GM13977 (cell line): ENCODE data around the gene LARGE1.

Source experiments
- DNase-seq: peaks from one replicate; pipeline ENCODE4 v3.0.0; 2012; ENCODE audit warnings: low spot score
- in situ Hi-C: fragments of 300-500 bp; cut with MboI; formaldehyde crosslinking; loops from one replicate; pipeline ENCODE4 v1.12.0; 2022; ENCODE audit warnings: low sequenced_read_pairs, low pct_unique_long_range_greater_than_20kb, mixed read lengths, inconsistent platforms; ENCODE audit not compliant: unreplicated experiment
- TF ChIP-seq, protein P1 (sequence below): IDR thresholded peaks from 2 replicates; pipeline ENCODE4 v1.5.1; 2012; ENCODE audit warnings: mild to moderate bottlenecking, control low read depth; ENCODE audit not compliant: insufficient read depth; ENCODE audit errors: extremely low read depth, missing control alignments

LARGE1 gene

DNA sequence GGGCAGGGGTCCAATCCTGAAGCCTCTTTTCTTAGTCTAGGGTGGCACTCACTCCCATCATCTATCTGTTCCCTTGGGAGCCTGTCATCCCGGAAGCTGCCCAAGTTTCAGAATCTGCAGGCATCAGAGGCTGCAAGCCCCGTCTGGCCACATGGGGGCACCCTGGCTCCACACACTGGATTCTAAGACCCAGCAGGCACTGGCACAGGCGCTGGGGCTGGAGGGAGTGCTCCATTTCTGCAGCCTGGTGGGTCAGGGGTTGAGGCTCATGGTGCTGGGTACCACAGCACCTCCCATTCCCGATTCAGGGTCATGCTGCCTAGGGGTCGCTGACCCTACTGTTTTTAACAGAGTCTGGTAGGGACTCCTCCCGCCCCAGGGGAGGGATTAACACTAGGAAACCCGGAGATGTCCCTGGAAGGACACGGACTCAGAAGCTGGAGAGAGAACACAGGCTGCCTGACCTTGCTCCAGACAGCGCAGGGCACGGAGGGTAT lies 618.2 kb downstream of the LARGE1 start:
- TF ChIP-seq, protein P1, sequence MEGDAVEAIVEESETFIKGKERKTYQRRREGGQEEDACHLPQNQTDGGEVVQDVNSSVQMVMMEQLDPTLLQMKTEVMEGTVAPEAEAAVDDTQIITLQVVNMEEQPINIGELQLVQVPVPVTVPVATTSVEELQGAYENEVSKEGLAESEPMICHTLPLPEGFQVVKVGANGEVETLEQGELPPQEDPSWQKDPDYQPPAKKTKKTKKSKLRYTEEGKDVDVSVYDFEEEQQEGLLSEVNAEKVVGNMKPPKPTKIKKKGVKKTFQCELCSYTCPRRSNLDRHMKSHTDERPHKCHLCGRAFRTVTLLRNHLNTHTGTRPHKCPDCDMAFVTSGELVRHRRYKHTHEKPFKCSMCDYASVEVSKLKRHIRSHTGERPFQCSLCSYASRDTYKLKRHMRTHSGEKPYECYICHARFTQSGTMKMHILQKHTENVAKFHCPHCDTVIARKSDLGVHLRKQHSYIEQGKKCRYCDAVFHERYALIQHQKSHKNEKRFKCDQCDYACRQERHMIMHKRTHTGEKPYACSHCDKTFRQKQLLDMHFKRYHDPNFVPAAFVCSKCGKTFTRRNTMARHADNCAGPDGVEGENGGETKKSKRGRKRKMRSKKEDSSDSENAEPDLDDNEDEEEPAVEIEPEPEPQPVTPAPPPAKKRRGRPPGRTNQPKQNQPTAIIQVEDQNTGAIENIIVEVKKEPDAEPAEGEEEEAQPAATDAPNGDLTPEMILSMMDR: peak; percentile 99
- peak; percentile 71 for DNase-seq
- in situ Hi-C loops: loop anchor here (10.0 to 25.0 kb wide), 3 partner anchors 273 to 1835 kb away; no protein-coding TSS in a partner anchor

DNA sequence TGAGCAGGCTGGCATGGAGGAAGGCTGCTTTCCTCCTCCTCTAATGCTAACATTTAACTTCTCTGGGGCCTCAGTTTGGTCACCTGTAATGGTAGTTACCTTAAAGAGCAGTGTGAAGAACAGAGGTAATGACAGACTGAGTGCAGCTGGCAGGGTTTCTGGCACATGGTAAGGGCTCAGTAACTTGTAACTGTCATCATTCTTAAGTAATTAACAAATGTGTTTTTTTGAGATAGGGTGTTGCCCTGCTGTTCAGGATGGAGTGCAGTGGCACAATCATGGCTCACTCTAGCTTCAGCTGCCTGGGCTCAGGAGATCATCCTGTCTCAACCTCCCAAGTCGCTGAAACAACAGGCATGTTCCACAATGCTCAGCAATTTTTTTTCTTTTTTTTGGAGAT lies 620.1 kb downstream of the LARGE1 start:
- TF ChIP-seq, protein P1: no peak
- in situ Hi-C loops: loop anchor here (10.0 to 25.0 kb wide), 3 partner anchors 275 to 1837 kb away; no protein-coding TSS in a partner anchor
- no peak for DNase-seq

DNA sequence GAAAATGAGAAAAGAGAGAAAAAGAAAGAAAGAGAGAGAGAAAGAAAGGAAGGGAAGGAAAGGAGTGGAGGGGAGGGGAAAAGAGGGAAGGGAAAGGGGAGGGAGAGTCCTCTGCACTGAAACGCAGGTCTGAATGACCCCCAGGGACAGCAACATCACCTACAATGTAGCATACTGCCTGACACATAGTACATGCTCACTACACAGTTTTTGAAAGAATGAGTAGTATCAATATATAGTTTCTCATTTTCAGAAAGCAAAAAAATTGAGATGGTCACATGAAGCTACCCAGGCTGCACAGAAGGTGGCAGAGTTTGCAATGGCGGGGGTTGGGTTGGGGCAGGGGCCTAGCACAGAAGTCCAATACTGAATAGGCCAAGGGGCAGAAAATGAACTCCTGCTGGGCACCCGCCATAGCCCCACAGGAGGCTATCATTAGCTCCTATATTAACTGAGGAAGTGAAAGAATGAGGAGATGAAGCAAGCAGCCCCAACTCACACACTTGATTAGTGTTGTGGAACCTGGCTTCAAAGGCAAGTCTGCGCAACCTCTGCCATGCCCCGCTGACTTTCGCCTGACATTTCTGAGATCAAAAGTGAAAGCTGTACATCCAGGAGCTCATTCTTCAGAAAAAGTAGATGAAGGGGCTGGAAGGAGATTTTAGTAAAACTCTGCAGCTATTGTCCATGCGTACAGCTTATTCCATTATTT lies 620.9 kb downstream of the LARGE1 start:
- in situ Hi-C loops: loop anchor here (25.0 kb wide), 1 partner anchor 613 kb away; the partner anchor contains the start of gene LARGE1
- peak; percentile 79 for DNase-seq
- TF ChIP-seq, protein P1: peak; percentile 1

DNA sequence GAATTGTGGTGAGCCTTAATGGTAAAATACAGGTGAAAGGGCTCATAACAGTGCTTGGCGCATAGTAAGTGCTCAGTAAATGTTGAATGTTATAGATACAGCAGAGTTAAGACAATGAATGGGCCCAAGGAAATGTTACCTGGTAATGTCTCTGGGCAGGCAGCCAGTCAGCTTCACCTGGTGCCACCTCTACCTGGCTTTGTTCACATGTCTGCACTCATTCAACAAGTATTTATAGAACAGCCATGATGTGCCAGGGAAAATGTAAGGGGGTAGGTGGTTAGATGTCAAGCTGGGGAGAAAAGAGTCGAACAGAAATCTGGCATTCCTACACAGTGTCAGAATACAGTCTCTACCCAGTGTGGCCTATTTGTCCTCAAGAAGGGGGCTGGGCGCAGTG lies 623.3 kb downstream of the LARGE1 start:
- TF ChIP-seq, protein P1: no peak
- in situ Hi-C loops: loop anchor here (25.0 kb wide), 1 partner anchor 615 kb away; the partner anchor contains the start of gene LARGE1
- no peak for DNase-seq

DNA sequence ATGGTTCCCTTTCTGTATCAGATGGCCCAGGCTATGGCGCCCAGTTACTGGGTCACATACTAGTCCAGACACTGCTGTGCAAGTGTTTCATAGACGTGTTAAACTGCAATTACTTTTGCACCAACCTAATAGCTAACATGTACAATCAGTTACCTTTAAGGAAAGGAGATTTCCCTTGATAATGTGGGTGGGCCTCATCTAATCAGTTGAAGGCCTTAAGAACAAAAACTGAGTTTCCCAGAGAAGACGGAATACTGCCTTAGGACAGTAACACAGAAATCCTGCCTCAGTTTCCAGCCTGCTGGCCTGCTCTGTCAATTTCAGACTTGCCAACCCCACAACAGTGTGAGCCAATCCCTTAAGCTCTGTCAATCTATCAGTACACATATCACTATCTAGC lies 632.2 kb downstream of the LARGE1 start:
- in situ Hi-C loops: loop anchor here (25.0 kb wide), 1 partner anchor 624 kb away; the partner anchor contains the start of gene LARGE1
- no peak for DNase-seq
- TF ChIP-seq, protein P1: no peak

DNA sequence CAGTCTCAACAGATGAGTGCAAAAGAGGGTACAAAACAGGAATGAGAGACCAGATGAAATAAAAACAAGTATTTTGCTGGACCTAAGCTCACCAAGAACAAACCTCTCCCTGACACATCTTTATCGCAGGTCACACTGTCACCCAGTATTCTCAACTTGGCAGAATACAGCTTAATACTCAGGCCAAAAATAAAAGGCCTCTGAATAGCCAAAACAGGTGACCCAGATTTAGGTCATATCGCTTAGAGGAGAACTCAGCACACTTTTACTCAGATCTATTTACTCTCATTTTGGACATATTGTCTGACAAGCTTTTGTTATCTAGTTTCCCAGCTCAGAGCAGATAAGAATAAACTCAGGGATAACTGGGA lies 645.2 kb downstream of the LARGE1 start:
- TF ChIP-seq, protein P1: no peak
- no peak for DNase-seq

More for the DNA sequence above, 645.2 kb downstream of the LARGE1 start:
- in situ Hi-C loops: loop anchor here (10.0 to 25.0 kb wide), 2 partner anchors 190 to 637 kb away; partner anchors contain the start of gene LARGE1
